HG03378 (cell line): ENCODE measurements around the gene METTL3.
"Not testable (repeated sequence)": the region's sequence is repeated elsewhere in the genome, so short reads cannot be mapped to it uniquely, and the experiment has no call there.

ENCODE experiments used
- ATAC-seq: cut with Tn5 transposase; IDR thresholded peaks from one replicate; pipeline ENCODE4 v1.9.1; 2021; ENCODE audit warnings: mild to moderate bottlenecking, moderate library complexity; ENCODE audit not compliant: unreplicated experiment

The METTL3 gene

DNA sequence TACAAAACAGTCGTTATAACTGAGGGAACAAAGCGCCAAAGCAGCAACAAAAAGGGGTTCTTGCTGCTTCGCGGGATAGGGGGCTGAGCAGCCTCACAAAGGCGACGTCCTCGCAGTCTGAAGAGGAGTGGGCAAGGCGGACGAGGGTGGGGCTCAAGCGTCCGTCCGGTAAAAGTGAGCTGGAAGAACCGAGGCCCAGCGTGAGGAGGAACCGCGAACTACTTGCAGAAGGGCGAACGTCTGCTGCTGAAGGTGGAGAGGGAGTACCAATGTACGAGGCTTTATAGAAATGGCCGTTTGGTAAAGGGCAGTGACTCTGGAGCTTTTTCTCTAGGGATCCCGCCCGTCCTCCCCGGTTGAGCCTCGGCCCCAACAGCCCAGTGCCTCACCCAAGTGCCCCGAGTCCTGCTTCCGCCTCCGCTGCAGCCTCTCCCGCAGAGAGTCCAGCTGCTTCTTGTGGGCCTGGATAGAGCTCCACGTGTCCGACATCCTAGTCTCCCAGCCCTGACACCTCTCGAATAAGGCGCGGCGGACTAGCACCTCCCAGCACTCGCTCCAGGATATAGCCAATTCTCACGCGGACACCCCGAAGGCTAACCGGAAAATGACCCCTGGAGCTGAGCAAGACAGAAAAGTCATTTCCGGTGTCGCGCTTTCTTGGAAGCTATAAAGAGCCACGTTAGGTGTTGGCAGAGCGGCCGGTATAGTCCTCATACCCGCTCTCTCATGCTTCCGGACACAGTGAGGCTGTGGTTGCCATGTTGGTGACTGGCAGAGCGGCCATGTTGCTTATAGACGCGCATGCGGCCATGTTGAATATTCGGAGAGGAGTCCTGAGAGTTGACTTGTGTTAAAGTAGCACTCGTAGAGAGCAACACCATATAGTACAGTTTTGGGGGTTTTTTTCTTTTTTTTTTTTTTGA, at the start of gene METTL3:
Gene METTL3 (minus strand): TSS at position 606 of the 923 bp plus-strand sequence. CDS start 117 bp downstream, at position 489.
- ATAC-seq = peak; percentile 98

DNA sequence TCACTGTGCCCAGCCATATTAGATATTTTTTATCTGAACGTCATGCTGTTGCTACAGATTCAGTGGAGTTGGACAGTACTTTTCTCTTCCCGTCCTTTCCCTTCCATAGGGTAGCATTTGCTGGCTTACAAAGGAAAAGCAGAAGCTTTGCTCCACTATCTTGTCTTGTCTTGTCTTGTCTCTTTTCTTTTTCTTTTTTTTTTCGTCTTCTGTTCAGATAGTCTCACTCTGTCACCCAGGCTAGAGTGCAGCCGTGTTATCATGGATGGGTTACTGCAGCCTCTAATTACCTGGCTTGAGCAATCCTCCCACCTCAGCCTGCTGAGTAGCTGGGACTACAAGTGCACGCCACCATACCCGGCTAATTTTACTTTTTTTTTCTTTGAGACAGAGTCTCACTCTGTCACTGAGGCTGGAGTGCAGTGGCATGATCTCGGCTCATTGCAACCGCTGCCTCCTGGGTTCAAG, 47.6 kb upstream of the METTL3 start:
- ATAC-seq = no peak

DNA sequence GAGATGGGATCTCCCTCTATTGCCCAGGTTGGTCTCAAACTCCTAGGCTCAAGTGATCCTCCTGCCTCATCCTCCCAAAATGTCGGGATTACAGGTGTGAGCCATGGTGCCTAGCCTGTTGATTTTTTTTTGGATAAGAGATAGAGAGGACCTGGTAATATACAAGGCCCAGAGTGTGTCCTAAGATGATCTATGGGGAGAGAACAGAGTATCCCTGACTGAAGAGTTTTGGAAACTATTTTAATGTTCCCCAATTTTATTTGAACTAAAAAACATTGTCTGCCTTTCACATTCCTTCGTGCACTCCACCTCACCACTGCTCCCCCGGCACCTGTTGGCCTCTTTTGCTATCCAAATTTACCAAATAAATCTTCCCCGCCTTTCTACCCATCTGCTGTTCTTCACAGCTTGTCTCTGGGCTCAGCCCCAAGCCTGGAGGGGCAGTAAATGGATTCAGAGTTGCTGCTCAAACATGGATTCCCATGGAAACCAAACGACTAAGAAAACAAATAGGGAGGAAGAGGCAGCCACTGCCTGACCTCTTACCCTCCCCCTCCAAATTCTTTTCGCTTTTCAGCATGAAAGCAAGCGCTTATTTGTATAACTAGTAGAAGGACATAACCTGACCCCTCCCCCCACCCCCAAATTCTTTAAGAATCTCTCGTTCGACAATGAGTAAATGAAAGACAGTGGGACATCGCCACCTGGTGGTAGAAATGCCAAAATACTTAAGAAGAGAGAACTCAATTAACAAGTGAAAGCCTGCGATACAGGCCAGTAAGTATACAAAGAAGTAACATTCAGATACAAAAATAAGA, 46.2 kb upstream of the METTL3 start:
- ATAC-seq = no peak

DNA sequence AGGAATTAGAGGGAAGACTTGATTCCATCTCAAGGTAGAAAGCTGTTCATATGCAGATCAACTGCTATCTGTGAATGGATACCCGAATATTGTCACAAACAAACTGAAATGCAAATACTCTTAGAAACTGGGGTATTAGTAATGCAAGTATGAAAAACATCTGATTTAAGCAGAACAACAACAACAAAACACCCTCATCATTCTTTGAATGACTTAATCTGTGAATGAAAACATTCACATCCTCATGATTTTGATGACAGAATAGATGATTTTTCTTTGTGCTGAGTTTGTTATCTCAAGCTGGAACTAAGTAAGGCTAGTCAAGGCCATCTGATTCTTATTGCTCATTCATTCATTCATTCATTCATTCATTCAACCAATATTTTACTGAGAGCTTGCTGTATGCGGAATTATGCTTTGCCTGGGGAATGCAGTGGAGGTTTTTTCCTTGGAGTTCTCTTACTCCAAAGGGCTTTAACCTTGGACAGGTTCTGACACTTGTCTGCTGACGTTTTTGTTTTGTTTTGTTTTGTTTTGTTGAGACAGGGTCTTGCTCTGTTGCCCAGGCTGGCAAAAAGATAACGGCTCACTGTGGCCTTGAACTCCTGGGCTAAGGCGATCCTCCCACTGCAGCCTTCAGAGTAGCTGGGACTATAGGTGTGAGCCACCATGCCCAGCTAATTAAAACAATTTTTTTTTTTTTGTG, 45.4 kb upstream of the METTL3 start:
- ATAC-seq = no peak

DNA sequence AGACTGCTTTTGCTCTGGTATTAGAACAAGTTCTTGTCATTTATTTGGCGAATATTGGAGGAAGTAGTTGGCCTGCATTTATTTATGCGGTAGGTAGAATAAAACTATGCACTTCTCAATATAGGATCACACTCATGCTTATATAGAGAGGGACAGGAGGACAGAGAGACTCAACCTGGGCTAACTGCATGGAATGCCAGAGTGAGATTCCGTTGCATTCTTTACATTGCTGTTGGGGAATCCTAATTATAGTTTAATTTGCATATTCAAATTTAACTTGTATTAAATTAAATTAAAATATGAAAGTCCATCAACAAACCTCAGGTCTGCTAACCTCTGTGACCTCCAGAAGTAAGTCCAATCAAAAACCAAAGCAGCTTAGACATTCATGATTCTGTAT, 42.1 kb upstream of the METTL3 start:
- no peak for ATAC-seq

DNA sequence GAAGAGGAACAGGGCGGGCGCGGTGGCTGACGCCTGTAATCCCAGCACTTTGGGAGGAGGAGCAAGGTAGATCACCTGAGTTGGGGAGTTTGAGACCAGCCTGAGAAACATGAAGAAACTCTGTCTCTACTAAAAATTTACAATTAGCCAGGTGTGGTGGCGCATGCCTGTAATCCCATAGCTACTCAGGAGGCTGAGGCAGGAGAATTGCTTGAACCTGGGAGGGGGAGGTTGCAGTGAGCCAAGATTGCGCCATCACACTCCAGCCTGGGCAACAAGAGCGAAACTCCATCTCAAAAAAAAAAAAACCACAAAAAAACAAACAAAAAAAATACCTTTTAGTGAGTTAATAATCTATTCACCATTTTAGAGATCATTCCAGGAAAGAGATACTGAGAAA, 33.4 kb upstream of the METTL3 start:
- ATAC-seq = not testable (repeated sequence)

DNA sequence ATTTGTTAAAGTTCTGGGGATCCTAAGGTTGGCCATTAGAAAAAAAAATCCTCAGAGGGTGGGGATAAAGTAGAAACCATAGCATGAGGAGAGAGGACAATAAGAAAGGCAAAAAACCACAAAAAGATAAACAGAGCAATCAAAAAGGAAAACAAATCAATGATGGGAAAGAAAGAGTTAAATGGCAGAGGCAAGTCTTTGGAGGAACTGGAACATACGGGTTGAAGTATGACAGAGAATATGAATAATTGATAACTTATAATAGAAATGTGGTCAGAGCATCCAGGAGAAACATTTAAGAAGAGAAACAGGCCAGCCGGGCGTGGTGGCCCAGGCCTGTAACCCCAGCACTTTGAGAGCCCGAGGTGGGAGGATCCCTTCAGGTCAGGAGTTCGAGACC, 32.8 kb upstream of the METTL3 start:
- ATAC-seq = no peak

DNA sequence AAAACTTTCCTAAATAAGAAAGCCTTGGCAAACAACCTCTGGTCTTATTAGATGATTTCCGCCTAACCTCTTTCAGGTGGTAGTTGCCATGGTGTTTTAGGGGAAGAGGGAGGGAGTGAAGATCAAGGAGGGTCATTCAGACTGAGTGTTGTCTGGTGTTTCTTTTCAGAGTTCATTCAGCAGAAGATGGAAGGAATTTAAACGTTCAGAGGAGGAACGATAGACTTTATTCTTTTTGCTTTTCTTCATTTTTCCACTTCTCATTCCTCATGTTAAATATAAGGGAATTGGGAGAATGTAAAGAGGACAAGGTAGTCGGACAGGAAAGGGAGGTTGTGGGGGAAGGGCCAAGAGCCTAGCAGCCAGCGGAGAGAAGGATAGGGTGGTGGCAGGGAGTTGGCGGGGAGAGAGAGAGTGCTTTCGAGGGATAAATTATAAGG, 32.4 kb upstream of the METTL3 start:
- ATAC-seq = no peak

DNA sequence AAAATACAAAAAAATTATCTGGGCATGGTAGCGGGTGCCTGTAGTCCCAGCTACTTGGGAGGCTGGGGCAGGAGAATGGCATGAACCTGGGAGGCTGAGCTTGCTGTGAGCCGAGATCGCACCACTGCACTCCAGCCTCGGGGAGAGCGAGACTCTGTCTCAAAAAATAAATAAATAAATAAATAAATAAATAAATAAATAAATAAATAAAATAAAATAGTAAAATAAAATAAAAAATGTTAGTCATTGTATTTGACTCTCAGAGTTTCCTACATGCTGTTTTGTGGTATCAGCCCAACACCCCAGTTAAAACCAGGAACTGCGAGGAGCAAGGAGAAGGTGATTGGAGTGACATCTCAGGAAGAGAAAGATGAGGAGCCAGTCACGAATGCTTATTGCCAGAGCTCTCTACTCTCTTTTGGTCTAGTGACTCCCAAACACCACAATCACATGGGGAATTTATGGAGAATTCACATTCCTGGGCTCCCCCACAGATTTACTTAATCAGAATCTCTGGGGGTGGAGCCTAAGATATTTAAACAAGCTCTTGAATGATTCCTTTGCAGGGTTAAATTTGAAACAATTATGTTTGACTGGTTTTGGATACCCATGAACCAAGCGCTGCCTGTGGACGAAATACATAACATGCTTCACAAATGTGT, 30.4 kb upstream of the METTL3 start:
- ATAC-seq = no peak

DNA sequence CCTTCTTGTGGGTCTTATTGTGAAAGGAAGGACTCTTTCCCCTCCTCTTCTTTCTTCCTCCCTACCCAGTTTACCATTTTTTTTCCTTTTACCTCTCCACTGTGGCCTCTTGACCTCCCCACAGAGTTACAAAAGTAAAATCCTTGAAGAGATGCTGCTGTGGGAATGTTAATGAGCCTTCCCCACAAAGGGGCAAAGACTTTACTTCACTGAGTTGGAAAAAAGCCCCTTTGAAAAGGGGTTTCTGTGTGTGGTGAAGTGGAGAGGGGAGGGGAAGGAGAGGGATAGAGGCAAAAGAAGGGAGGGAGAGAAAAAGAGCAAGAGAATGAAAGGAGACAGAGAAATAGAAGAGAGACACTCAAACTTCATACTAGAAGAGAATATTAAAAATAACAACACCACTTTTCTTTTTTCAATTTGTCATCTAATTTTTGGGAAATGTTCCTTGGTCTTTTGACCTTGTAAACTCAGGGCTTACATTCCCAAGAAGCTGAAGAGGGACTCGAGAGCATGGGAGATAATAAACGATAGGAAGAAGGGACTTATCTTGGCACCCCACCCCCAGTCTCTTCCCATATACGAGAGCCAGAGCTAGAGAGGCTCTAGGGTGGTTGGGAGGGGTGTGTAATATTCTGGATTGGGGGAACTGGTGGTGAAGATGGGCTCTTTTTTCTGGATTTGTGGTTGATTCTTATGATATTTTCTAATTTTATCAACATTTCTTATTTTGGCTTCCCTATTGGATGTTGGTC, 28.2 kb upstream of the METTL3 start:
- no peak for ATAC-seq

DNA sequence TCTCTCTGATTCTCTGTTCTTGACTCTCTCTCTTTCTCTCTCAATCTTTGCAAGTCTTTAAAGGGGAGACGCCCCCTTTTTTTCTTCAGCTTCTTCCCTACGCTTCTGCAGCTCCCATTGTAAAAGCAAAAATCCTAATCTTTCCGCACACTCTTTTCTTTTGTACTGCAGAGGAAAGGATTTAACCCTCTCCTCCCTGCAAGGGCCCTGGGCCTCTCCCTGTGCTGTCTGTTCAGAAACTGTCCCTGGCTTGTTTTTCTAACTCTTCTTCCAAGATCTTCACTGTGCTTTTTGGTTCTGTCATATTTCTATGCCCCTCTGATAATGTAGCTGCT, 25.9 kb upstream of the METTL3 start:
- ATAC-seq = no peak

DNA sequence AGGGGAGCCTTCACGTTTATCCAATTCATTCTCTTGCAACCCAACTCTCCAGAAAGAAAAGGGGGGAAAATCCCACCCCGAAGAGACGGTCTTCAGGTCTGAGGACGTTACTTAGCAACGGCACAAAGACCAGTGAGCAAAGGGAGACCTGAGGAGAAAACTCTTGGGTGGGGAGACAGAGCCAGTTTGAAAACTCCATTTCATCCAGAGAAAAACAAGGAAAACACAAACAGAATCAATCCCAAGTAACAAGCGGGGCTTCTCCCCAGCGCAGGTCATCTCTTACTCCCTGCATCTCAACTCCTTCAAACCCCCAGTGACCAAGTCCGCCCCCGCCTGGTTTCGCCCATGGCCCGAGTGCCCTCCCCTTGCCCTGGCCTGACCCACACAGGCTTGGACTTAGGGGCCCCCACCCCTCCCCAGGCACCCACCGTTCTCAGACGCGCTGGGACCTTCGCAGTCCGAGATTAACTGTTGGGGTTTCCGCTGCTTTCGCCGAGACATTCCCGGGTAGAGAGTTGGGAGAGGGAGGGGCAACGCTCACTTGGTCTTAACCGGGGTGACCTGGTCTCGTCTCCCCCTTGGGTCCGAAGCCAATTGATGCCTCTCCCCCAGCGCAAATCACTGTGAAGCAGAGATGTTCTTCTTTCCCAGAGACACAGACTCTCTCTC, 25.4 kb upstream of the METTL3 start:
- no peak for ATAC-seq

DNA sequence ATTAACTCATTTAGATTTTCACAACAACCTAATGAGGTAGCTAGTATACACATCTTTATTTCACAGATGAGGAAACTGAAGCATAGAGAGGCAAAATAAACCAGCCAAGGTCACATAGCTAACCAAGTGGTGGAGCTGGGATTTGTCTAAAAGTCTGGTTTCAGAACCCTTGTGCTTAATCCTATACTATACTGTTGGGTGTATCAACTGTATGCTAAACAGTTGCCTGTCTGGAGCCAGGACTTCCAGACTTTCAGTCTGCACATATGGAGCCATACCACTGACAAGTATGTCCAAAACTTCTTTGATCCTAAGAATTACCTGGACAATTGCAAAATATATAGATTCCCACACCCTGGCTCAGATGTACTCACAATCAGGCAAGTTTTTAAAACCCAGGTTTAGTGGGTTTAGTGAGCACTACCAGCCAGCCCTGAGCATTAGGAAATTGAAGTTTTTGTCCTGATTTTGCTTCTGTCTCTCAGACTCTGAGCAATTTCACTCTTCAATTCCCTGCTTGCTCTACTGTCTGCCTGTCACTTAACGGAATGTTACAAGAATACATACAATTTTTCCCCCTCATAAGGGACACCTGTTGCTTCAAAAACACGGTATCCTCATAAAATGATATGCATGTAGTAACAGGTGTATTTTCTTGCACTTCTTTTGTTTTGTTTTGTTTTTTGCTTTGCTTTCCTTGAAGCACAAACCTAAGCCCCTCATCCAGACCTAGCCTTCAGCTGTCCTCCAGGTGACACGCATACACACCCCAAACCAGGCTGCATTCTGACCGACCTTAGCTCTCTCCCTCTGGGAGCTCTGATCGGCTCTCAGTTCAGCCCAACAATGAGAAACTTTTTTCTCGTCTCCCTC, 24.6 kb upstream of the METTL3 start:
- ATAC-seq = no peak

DNA sequence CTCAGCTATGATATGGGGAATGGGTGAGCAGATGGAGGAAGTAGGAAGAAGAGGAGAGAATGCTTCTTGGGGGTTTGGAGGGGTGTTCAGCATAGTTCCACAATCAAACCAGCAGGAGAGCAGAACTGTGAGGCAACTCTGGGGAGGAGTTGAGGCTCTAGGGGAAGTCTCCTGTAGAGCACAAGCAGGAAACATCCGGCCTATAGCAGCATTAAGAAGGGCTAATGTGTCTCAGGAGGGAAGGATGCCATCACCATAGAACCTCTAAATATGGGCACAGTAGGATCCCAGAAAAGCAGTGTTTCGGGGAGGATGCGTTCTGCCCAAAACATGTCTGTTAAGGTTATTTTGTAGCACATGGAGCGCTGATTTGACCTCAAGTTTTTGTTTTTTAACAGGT, 23.4 kb upstream of the METTL3 start:
- ATAC-seq = no peak

DNA sequence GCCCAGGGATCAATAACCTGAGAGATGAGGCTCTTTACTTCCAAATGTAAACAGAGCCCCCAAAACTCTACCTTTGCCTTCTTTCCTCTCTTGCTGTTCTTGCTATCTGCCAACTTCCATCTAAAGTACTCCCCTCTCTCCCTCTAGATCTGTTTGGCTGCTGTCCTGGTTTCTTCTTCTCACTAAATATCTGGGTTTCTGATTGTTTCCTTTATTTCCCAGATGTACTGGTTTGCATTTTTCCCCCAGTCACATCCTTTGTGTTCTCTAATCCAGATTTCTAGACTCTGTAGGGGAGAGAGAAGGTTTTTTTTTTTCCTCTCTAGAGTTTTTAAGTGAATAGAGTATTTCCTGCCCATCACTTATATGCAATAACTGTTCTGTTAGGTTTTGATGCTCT, 22.2 kb upstream of the METTL3 start:
- ATAC-seq = no peak

DNA sequence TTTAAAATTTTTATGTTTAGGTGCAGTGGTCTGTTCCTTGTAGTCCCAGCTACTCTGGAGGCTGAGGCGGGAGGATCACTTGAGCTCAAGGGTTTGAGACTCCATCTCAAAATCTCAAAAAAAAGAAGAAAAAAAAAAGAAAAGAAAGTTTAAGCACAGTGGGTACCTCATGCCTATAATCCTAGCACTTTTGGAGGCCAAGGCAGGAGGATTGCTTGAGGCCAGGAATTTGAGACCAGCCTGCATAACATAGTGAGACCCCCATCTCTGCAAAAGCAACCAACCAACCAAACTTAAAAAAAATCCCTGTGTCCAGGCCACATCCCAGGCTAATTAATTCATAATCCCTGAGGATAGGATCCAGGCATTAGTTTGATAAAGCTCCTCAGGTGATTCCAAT, 18.4 kb upstream of the METTL3 start:
- ATAC-seq = no peak

DNA sequence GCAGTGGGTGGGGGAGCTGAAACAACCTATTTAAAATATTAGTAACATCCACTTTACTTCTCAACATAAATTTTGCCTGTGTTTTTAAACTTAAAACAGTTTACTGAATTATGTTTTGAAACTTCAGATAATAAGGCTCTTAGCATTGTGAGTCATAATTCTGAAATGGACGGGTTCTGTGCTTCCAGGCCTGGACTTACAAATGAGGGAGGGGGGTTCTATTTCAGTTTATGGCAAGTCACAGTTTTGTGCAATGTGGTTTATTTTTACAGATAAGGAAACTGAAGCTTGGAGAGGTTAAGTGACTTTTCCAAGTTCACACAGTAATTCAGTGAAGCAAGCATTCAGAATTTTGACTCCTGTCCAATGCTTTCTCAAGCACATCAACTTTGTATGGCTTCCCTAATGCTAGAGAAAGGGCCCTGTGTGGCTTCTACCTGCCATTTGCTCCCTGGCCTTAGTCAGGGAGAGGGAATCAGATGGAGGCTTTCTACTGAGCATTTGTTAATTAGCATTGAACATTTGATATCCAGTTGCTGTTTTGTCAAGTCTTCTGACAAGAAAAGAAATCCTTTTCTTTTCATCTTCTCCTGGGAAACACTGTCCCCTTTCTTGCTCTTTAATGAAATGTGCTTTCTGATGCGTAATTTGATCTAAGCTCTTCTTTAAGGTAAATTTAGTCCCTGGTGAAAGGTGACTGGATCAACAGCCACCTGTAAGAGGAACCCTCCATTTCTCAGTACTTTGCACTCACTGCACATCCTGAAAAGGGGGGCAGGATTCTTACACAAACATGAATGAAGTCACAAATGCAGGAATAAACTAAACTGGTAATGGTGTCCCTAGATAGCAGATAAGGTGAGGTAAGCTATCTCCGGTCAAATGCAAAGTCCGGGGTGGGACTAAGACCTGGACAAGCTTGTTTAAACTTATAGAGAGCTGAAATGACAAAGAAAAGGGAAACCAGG, 17.5 kb upstream of the METTL3 start:
- no peak for ATAC-seq
